GM13976 (cell line): ENCODE measurements around the gene CACNG1.
"Not testable (repeated sequence)": the region's sequence is repeated elsewhere in the genome, so short reads cannot be mapped to it uniquely, and the experiment has no call there.

ENCODE experiments used
- DNase-seq: peaks from one replicate; pipeline ENCODE4 v3.0.0; 2012; ENCODE audit warnings: low spot score
- in situ Hi-C: fragments of 300-500 bp; cut with MboI; formaldehyde crosslinking; loops from one replicate; pipeline ENCODE4 v1.12.0; 2022; ENCODE audit warnings: low sequenced_read_pairs, mixed read lengths, inconsistent platforms; ENCODE audit not compliant: unreplicated experiment
- TF ChIP-seq, protein P1 (sequence below): IDR thresholded peaks from 2 replicates; pipeline ENCODE4 v1.5.1; 2012; ENCODE audit warnings: borderline replicate concordance, mild to moderate bottlenecking; ENCODE audit not compliant: insufficient read depth; ENCODE audit errors: extremely low read depth, missing control alignments, control extremely low read depth

Gene CACNG1

GRCh38 chr17:67082107-67082506, 37.8 kb downstream of the CACNG1 start:
- TF ChIP-seq, protein P1, sequence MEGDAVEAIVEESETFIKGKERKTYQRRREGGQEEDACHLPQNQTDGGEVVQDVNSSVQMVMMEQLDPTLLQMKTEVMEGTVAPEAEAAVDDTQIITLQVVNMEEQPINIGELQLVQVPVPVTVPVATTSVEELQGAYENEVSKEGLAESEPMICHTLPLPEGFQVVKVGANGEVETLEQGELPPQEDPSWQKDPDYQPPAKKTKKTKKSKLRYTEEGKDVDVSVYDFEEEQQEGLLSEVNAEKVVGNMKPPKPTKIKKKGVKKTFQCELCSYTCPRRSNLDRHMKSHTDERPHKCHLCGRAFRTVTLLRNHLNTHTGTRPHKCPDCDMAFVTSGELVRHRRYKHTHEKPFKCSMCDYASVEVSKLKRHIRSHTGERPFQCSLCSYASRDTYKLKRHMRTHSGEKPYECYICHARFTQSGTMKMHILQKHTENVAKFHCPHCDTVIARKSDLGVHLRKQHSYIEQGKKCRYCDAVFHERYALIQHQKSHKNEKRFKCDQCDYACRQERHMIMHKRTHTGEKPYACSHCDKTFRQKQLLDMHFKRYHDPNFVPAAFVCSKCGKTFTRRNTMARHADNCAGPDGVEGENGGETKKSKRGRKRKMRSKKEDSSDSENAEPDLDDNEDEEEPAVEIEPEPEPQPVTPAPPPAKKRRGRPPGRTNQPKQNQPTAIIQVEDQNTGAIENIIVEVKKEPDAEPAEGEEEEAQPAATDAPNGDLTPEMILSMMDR: peak; percentile 26
- DNase-seq: peak; percentile 66
- in situ Hi-C loops: no loop called here

DNA sequence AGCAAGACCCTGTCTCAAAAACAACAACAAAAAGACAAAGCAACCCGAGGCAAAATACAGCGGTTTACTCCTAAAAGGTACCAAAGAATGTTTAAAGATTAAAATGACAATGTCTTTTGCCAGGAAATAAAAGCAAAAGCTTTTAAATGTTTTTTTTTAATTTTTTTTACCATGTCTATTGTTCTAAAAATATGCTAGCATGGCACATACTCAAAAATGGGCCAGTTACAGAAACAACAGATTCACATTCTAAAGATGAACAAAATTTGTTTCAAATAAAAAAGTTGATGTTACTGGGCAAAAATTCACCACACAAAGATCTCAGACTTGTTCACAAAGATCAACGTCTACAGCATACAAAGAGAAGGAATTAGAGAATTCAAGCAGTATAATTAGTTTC, 41.1 kb downstream of the CACNG1 start:
- TF ChIP-seq, protein P1: no peak
- in situ Hi-C loops: no loop called here
- no peak for DNase-seq

- TF ChIP-seq, protein P1: no peak
- no peak for DNase-seq
- in situ Hi-C loops: no loop called here
Observed at GRCh38 chr17:67088639-67089038, 44.3 kb downstream of the CACNG1 start.

GRCh38 chr17:67090341-67090740, 46.0 kb downstream of the CACNG1 start:
- in situ Hi-C loops: no loop called here
- DNase-seq: no peak
- TF ChIP-seq, protein P1: no peak

DNA sequence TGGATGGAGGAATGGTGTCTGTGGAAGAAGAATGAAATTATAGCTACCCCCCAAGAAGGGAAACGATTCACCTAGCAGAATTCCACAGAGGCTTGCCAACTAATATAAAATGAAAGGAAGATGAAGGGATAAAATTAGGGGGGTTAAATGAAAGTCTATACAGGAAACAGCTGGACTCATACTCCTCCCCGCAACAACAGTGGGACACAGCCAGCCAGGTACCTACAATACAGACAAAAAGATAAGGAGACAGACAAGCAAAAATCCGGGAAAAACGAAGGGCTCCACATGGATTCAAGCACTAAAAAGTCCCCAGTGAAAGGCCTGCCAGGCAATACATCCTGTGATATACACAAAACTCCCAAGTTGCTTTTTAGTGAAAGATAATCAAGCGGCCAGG, 47.9 kb downstream of the CACNG1 start:
- TF ChIP-seq, protein P1: no peak
- in situ Hi-C loops: no loop called here
- no peak for DNase-seq

DNA sequence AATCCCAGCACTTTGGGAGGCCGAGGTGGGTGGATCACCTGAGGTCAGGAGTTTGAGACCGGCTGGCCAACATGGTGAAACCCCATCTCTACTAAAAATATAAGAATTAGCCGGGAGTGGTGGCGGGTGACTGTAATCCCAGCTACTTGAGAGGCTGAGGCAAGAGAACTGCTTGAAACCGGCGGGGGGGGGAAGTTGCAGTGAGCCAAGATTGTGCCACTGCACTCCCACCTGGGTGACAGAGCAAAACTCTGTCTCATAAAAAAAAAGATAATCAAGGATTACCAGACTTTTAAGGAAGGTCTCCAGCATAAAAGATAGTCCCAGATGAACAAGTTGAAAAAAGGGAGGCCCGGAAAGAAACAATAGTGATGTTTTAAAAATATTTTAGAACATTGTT, 48.4 kb downstream of the CACNG1 start:
- in situ Hi-C loops, DNase-seq: not testable (repeated sequence)

GRCh38 chr17:67093348-67093747, 49.0 kb downstream of the CACNG1 start:
- TF ChIP-seq, protein P1: no peak
- no peak for DNase-seq
- in situ Hi-C loops: no loop called here

DNA sequence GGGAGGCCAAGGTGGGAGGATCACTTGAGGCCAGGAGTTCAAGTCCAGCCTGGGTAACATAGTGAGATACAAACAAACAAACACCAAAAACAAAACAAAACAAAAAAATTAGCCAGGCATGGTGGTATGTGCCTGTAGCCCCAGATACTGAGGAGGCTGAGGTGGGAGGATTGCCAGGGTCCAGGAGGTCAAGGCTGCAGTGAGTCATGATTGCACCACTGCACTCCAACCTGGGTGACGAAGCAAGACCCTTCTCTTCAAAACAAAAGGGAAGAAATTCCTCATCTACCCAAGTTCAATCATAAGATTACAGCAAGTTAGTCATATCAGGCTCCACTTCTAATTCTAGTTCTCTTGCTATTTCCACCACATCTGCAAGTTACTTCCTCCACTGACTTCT, 50.9 kb downstream of the CACNG1 start:
- DNase-seq, in situ Hi-C loops: not testable (repeated sequence)
